ENCODE results near the gene CASZ1.

- TF ChIP-seq EZH2 (IDR thresholded peaks at IDR 0.05; ENCODE audit: low read depth, unreplicated experiment) (no peak), CTCF (conservative IDR thresholded peaks at IDR 0.05; ENCODE audit: low read depth in 2 of 2) (no peak), EZH2phosphoT487 (IDR thresholded peaks at IDR 0.05; ENCODE audit: unreplicated experiment) (no peak), REST (IDR thresholded peaks at IDR 0.05; ENCODE audit: unreplicated experiment) (no peak)
Measured at GRCh38 chr1:10833630-10834557, 37.4 kb upstream of the CASZ1 start.
